SK-N-SH (cell line): ENCODE results near the gene ZNF496. TPM values are rescaled to one million over a fixed set of nuclear protein-coding genes. Genes with fewer than 3 reads are reported as not detected.

Experiments
- CTCF ChIA-PET: fragments of 300-600, 350-600 bp; formaldehyde crosslinking; extraction: SDS; loops from one replicate; lab custom pipeline; 2021; lab: Yijun Ruan, JAX
- POLR2A ChIA-PET: fragments of 350-600 bp; sonication (Branson Sonifier 250); formaldehyde crosslinking; extraction: SDS; loops from one replicate; lab custom pipeline; 2020; ENCODE audit warnings: antibody characterized with exemption, inconsistent platforms; lab: Yijun Ruan, JAX
- DNase-seq: peaks from one replicate; pipeline ENCODE4 v3.0.0; 2012
- H2AFZ ChIP-seq: fragments of 200-600 bp; sonication (generic); 2 replicates; pipeline ENCODE4 v1.8.1; 2016; ENCODE audit warnings: antibody characterized with exemption, mild to moderate bottlenecking, low read depth
- H3F3A ChIP-seq: fragments of 200-600 bp; sonication (generic); replicated peaks from 2 replicates; pipeline ENCODE3; 2016; ENCODE audit warnings: antibody characterized with exemption, mild to moderate bottlenecking; ENCODE audit not compliant: insufficient read depth
- H3K27ac ChIP-seq, 2 experiments: fragments of 200-500 bp in 1 of 2; fragments of 200-600 bp in 1 of 2; sonication (Bioruptor generic) in 1 of 2; sonication (generic), shearing (Covaris generic) in 1 of 2; 2 replicates each; pipeline versions ENCODE4 v1.5.1 to v1.6.1; 2014 to 2016; ENCODE audit warnings: low read depth in 2 of 2, inconsistent platforms in 1 of 2, low read length in 1 of 2, mild to moderate bottlenecking in 1 of 2, mixed read lengths in 1 of 2
- H3K27me3 ChIP-seq: fragments of 200-600 bp; sonication (generic), shearing (Covaris generic); 2 replicates; pipeline ENCODE4 v1.6.1; 2016; ENCODE audit warnings: mixed run types; ENCODE audit not compliant: insufficient read depth
- H3K36me3 ChIP-seq, 2 experiments: fragments of 200-500 bp in 1 of 2; fragments of 200-600 bp in 1 of 2; sonication (Bioruptor generic) in 1 of 2; sonication (generic) in 1 of 2; replicated peaks in 1 of 2; 2 replicates each; pipeline versions ENCODE3 to v1.5.1; 2014 to 2016; ENCODE audit warnings: low read length in 1 of 2, mild to moderate bottlenecking in 1 of 2; ENCODE audit not compliant: insufficient read depth in 2 of 2, control insufficient read depth in 1 of 2
- H3K4me1 ChIP-seq, 2 experiments: fragments of 200-500 bp in 1 of 2; fragments of 200-600 bp in 1 of 2; sonication (Bioruptor generic) in 1 of 2; sonication (generic), shearing (Covaris generic) in 1 of 2; 2 replicates each; pipeline versions ENCODE4 v1.5.1 to v1.6.1; 2014 to 2016; ENCODE audit warnings: low read depth in 1 of 2, low read length in 1 of 2, mixed run types in 1 of 2; ENCODE audit not compliant: insufficient read depth in 2 of 2, control insufficient read depth in 1 of 2
- H3K4me2 ChIP-seq: fragments of 200-600 bp; sonication (generic), shearing (Covaris generic); 2 replicates; pipeline ENCODE4 v1.6.1; 2017; ENCODE audit warnings: mixed run types
- H3K4me3 ChIP-seq, 2 experiments: fragments of 200-500 bp in 1 of 2; fragments of 200-600 bp in 1 of 2; sonication (Bioruptor generic) in 1 of 2; sonication (generic), shearing (Covaris generic) in 1 of 2; 2 replicates each; pipeline versions ENCODE4 v1.5.1 to v1.8.1; 2014 to 2016; ENCODE audit warnings: low read depth in 2 of 2, inconsistent platforms in 1 of 2, low read length in 1 of 2, mild to moderate bottlenecking in 1 of 2, mixed read lengths in 1 of 2, moderate library complexity in 1 of 2
- H3K79me2 ChIP-seq: fragments of 200-600 bp; sonication (generic); 2 replicates; pipeline ENCODE4 v1.8.1; 2017; ENCODE audit warnings: mild to moderate bottlenecking; ENCODE audit not compliant: insufficient read depth
- H3K9ac ChIP-seq: fragments of 200-600 bp; sonication (generic); 2 replicates; pipeline ENCODE4 v1.6.1; 2017; ENCODE audit warnings: mixed run types
- H3K9me2 ChIP-seq: fragments of 200-600 bp; sonication (generic); 2 replicates; pipeline ENCODE4 v1.6.1; 2017; ENCODE audit warnings: mixed run types
- H3K9me3 ChIP-seq: fragments of 200-600 bp; sonication (generic); 2 replicates; pipeline ENCODE4 v1.6.1; 2017; ENCODE audit warnings: mixed run types, mild to moderate bottlenecking, moderate library complexity
- H4K20me1 ChIP-seq: fragments of 200-600 bp; sonication (generic); 2 replicates; pipeline ENCODE4 v1.6.1; 2017; ENCODE audit warnings: mild to moderate bottlenecking, mixed run types; ENCODE audit not compliant: insufficient read depth
- GABPA ChIP-seq: IDR thresholded peaks from 2 replicates; pipeline ENCODE4 v1.4.0; 2012; ENCODE audit warnings: low read depth, mild to moderate bottlenecking
- MEF2A ChIP-seq: IDR thresholded peaks from 2 replicates; pipeline ENCODE4 v1.4.0; 2012; ENCODE audit warnings: low read depth, borderline replicate concordance
- NFIC ChIP-seq: IDR thresholded peaks from 2 replicates; pipeline ENCODE4 v1.4.0; 2012; ENCODE audit warnings: borderline replicate concordance
- NRF1 ChIP-seq: IDR thresholded peaks from 2 replicates; pipeline ENCODE4 v1.6.1; 2012; ENCODE audit warnings: low read depth, mild to moderate bottlenecking, low read length
- RAD21 ChIP-seq: IDR thresholded peaks from 2 replicates; pipeline ENCODE4 v1.6.1; 2012; ENCODE audit warnings: mild to moderate bottlenecking, low read length
- RCOR1 ChIP-seq: fragments of 150-350 bp; IDR thresholded peaks from 2 replicates; pipeline ENCODE4 v1.6.1; 2017; ENCODE audit warnings: antibody characterized with exemption, low read length
- RFX5 ChIP-seq: IDR thresholded peaks from 2 replicates; pipeline ENCODE4 v1.6.1; 2012; ENCODE audit warnings: mild to moderate bottlenecking, improper control_type of control experiment, low read length
- SMC3 ChIP-seq: IDR thresholded peaks from 2 replicates; pipeline ENCODE4 v1.6.1; 2012; ENCODE audit warnings: low read depth, low read length, improper control_type of control experiment
- TCF12 ChIP-seq: IDR thresholded peaks from 2 replicates; pipeline ENCODE4 v1.4.0; 2012
- TEAD4 ChIP-seq: IDR thresholded peaks from 2 replicates; pipeline ENCODE4 v1.4.0; 2012; ENCODE audit warnings: mild to moderate bottlenecking, borderline replicate concordance; ENCODE audit not compliant: insufficient read depth
- YY1 ChIP-seq: IDR thresholded peaks from 2 replicates; pipeline ENCODE4 v1.4.0; 2012; ENCODE audit warnings: low read depth, mild to moderate bottlenecking
- WGBS: methylation state at CpG from one replicate; pipeline ENCODE4 v1.1.6; 2017; ENCODE audit warnings: low lambda C conversion rate; 5-methylcytosine and 5-hydroxymethylcytosine counted together
- polyA plus RNA-seq, 3 experiments: library from polyadenylated mRNA; depleted of rRNA; stranded (reverse); fragments of >200 nt; gene quantifications; 2 replicates each; pipeline ENCODE4 v1.2.3, GENCODE V29; 2012
- TF ChIP-seq, protein P1 (sequence below): fragments of 150-350 bp; IDR thresholded peaks from 2 replicates; pipeline ENCODE4 v1.6.1; 2016; ENCODE audit warnings: mild to moderate bottlenecking, low read depth, low read length
- TF ChIP-seq, protein P2 (sequence below): fragments of 200-600 bp; sonication (generic); IDR thresholded peaks from 2 replicates; pipeline ENCODE4 v1.6.1; 2017; ENCODE audit warnings: antibody characterized with exemption, mild to moderate bottlenecking, moderate library complexity
- TF ChIP-seq, protein P3 (sequence below): IDR thresholded peaks from 2 replicates; pipeline ENCODE4 v1.6.1; 2012; ENCODE audit warnings: mild to moderate bottlenecking, low read depth, low read length, moderate library complexity

Gene ZNF496
- polyA plus RNA-seq, 1 of the 3 experiments (the other 2 are of a cell fraction) = 23.2 TPM

DNA sequence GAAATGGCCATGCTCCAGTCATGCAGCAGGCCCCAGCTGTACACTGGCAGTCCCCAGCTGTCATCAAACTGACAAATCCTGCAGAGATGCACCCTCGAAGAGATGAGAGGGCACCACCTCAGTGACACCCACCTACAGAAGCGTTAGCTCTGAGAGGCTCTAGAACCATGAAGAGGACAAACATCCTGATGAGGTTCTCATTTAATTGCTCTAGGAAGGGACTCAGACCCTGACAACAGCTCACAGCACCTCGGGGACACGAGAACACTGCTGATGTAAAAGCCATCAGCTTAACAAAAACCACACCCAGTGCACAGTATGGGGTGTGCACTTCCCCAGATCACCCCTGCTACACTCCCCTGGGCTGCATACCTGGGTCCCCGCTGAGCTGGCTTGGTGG is 3.4 kb downstream of the ZNF496 start:
- H3K9ac ChIP-seq = no peak overlapping the region
- peaks cover 8 to 23% of the 10 kb centered on the region in 2 experiments; a peak in 2 of 4 replicates for H3K4me1 ChIP-seq
- CTCF ChIA-PET = no interaction called here
- DNase-seq = no peak
- H3K9me2 ChIP-seq = no peaks in the 10 kb centered on the region
- POLR2A ChIA-PET = interaction anchor here (1.3 kb wide), 1 partner anchor 250 kb away, joined by 3 read pairs; the partner anchor contains the start of gene ZNF670
- TF ChIP-seq GABPA (no peak), MEF2A (no peak), RAD21 (no peak), NFIC (no peak), YY1 (no peak), RFX5 (no peak), SMC3 (no peak), TEAD4 (no peak)
- TF ChIP-seq, protein P1, sequence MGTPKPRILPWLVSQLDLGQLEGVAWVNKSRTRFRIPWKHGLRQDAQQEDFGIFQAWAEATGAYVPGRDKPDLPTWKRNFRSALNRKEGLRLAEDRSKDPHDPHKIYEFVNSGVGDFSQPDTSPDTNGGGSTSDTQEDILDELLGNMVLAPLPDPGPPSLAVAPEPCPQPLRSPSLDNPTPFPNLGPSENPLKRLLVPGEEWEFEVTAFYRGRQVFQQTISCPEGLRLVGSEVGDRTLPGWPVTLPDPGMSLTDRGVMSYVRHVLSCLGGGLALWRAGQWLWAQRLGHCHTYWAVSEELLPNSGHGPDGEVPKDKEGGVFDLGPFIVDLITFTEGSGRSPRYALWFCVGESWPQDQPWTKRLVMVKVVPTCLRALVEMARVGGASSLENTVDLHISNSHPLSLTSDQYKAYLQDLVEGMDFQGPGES = no peak
- TF ChIP-seq, protein P2, sequence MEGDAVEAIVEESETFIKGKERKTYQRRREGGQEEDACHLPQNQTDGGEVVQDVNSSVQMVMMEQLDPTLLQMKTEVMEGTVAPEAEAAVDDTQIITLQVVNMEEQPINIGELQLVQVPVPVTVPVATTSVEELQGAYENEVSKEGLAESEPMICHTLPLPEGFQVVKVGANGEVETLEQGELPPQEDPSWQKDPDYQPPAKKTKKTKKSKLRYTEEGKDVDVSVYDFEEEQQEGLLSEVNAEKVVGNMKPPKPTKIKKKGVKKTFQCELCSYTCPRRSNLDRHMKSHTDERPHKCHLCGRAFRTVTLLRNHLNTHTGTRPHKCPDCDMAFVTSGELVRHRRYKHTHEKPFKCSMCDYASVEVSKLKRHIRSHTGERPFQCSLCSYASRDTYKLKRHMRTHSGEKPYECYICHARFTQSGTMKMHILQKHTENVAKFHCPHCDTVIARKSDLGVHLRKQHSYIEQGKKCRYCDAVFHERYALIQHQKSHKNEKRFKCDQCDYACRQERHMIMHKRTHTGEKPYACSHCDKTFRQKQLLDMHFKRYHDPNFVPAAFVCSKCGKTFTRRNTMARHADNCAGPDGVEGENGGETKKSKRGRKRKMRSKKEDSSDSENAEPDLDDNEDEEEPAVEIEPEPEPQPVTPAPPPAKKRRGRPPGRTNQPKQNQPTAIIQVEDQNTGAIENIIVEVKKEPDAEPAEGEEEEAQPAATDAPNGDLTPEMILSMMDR = no peak
- 85% methylated on average over 3 of the region's 5 CpGs for WGBS
- H3K9me3 ChIP-seq = no peaks in the 10 kb centered on the region
- H3K79me2 ChIP-seq = peaks cover 59% of the 10 kb centered on the region
- no peak overlapping the region for H3K4me3 ChIP-seq
- no peak overlapping the region for H2AFZ ChIP-seq
- H3F3A ChIP-seq = no peaks in the 10 kb centered on the region
- peaks cover 13% of the 10 kb centered on the region for H4K20me1 ChIP-seq
- no peak overlapping the region for H3K27ac ChIP-seq
- H3K27me3 ChIP-seq = no peaks in the 10 kb centered on the region
- H3K4me2 ChIP-seq = no peak overlapping the region
- peaks cover 39 to 62% of the 10 kb centered on the region in 2 experiments for H3K36me3 ChIP-seq

DNA sequence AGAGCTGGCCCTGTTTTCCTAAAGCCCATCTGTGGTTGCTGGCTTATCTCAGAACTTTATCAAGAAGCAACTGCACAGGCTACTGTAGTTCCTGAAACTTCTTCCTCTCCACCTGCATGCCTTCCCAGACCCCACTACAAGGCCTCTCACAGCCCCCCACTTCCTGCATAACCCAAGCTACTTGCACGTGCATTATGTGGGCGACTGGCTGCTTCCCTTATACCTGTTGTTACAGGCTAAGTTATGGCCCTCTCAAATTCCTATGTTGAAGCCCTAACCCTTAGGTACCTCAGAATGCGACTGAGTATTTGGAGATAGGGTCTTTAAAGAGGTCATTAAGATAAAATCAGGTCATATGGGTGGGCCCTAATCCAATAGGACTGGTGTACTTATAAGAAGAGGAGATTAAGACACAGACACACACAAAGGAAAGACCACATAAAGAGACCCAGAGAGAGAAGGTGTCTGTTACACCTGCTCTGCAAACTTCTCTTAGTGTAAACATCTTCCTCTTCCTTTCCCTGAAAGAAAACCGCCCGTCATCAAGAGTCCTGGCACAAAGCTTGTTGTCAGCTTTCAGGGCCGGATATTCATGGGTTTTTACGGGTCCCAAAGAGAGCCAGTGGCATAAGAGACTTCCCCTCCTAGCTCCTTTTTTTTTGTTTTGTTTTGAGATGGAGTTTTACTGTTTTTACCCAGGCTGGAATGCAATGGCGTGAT is 5.1 kb downstream of the ZNF496 start:
- peaks cover 50 to 79% of the 10 kb centered on the region in 2 experiments for H3K36me3 ChIP-seq

More for the DNA sequence above, 5.1 kb downstream of the ZNF496 start:
- no peaks in the 10 kb centered on the region for H3K27me3 ChIP-seq
- ChIA-PET POLR2A (no interaction called here), CTCF (interaction anchor here (0.8 kb wide), 1 partner anchor 18 kb away, joined by 3 read pairs; no protein-coding TSS in a partner anchor)
- no peaks in the 10 kb centered on the region for H3K9me3 ChIP-seq
- peaks cover 8 to 12% of the 10 kb centered on the region in 2 experiments; a peak in 2 of 4 replicates for H3K4me1 ChIP-seq
- peaks cover 46% of the 10 kb centered on the region for H3K79me2 ChIP-seq
- no peak overlapping the region for H2AFZ ChIP-seq
- TF ChIP-seq, protein P3, sequence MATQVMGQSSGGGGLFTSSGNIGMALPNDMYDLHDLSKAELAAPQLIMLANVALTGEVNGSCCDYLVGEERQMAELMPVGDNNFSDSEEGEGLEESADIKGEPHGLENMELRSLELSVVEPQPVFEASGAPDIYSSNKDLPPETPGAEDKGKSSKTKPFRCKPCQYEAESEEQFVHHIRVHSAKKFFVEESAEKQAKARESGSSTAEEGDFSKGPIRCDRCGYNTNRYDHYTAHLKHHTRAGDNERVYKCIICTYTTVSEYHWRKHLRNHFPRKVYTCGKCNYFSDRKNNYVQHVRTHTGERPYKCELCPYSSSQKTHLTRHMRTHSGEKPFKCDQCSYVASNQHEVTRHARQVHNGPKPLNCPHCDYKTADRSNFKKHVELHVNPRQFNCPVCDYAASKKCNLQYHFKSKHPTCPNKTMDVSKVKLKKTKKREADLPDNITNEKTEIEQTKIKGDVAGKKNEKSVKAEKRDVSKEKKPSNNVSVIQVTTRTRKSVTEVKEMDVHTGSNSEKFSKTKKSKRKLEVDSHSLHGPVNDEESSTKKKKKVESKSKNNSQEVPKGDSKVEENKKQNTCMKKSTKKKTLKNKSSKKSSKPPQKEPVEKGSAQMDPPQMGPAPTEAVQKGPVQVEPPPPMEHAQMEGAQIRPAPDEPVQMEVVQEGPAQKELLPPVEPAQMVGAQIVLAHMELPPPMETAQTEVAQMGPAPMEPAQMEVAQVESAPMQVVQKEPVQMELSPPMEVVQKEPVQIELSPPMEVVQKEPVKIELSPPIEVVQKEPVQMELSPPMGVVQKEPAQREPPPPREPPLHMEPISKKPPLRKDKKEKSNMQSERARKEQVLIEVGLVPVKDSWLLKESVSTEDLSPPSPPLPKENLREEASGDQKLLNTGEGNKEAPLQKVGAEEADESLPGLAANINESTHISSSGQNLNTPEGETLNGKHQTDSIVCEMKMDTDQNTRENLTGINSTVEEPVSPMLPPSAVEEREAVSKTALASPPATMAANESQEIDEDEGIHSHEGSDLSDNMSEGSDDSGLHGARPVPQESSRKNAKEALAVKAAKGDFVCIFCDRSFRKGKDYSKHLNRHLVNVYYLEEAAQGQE = no peak
- TF ChIP-seq TCF12 (no peak), YY1 (no peak), NRF1 (no peak), RFX5 (no peak), RCOR1 (no peak), GABPA (no peak)
- DNase-seq = no peak
- no peaks in the 10 kb centered on the region for H3K9me2 ChIP-seq
- no peak overlapping the region for H3K4me2 ChIP-seq
- H3F3A ChIP-seq = no peaks in the 10 kb centered on the region
- no peak overlapping the region for H3K27ac ChIP-seq
- H3K4me3 ChIP-seq = no peak overlapping the region
- WGBS = 95% methylated on average over 8 of the region's 8 CpGs
- H3K9ac ChIP-seq = no peak overlapping the region
- peaks cover 13% of the 10 kb centered on the region for H4K20me1 ChIP-seq
